GM18498 (cell line): Measurements from ENCODE around the gene CTNNA2.

ENCODE experiments used
- ATAC-seq: cut with Tn5 transposase; IDR thresholded peaks from one replicate; pipeline ENCODE4 v1.9.1; 2021; ENCODE audit warnings: mild to moderate bottlenecking, moderate library complexity; ENCODE audit not compliant: unreplicated experiment

The CTNNA2 gene

DNA sequence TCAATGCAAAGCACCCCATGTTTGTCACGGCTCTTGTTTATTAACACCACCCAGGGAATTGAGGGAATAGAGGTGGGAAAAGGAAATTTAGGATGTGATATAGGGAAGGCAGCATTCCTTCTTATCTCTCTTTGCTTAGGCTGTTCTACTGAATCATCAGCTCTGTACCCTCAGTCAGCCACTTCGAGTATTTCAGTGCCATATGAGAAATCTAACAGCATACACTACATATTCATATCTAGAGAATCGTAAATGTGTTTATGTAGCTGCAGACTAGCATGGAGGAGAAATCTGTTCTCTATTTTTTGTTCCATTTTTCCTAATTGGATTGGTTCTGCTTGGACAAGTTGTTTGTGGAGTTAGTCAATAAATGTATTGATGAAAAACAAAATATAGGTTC lies 187.8 kb downstream of the CTNNA2 start:
- no peak for ATAC-seq

DNA sequence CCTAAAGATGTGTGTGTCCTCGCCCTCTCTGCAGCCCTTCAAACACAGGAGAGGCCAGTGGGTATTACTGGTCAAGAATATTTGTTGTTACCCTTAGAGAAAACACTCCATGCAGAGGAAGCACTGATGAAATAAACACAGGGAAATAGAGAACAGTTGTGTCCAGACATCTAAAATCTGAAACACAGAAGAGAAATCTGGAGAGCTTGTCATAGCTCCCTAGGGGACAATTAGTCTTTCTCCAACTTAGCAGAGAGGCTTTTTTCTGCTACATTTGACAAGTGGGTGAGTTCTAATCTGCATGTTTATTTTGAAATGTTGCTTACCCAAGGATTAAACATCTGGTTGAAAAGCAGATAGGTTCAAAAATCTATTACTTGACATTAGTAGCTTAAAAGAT lies 190.1 kb downstream of the CTNNA2 start:
- ATAC-seq: no peak

DNA sequence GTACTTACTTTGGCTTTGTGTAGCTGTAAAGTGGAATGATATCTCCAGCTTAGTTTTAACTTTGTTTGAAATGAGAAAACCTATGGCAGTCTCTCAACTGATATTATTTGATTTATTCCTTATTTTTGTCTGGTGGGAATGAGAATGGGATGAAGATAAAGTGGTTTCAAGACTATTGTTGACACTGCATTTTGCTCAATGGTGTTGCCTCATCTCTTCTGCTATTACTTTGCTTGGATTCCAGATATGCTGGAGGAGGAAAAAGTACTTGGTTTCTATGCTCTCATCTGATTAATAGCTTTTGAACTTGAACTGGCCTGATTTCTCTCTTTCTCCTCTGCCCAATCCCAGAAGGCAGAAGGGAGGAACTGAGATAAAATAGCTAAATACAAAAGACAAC lies 198.2 kb downstream of the CTNNA2 start:
- no peak for ATAC-seq

GRCh38 chr2:79713131-79713785 lies 200.4 kb downstream of the CTNNA2 start:
- no peak for ATAC-seq

DNA sequence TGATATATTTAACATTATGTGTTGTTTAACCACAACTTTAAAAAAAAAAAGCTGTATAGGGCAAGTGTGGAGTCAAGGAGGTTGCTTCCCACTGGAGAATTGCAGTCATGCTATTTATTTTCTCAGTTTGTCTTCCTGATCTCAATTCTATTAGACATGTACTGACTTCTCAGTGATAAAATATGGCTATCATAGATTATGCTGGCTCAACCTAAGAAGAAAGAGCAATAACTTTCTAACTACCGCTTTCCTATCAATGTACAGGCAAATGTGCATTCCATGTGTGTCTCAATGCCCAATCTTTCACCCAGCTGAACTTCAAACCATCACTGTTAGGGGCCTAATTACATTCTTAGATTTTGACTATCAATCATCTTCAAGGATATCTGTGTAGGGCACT lies 201.4 kb downstream of the CTNNA2 start:
- ATAC-seq: no peak

- ATAC-seq: no peak
Observed at GRCh38 chr2:79715338-79715737, 202.5 kb downstream of the CTNNA2 start.

DNA sequence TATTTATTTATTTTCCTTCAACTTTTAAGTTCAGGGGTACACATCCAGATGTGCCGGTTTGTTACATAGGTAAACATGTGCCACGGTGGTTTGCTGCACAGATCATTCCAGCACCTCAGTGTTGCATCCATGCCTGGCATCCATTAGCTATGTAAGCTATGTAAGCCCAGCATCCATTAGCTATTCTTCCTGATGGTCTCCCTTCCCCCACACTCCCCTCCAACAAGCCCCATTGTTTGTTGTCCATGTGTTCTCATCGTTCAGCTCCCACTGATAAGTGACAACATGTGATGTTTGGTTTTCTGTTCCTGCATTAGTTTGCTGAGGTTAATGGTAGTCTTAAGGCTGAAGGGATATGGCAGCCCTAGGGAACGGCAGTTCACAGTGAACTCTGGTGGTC lies 203.4 kb downstream of the CTNNA2 start:
- no peak for ATAC-seq

- ATAC-seq: no peak
Observed at GRCh38 chr2:79717364-79718007, 204.6 kb downstream of the CTNNA2 start.

- ATAC-seq: no peak
Observed at GRCh38 chr2:79721061-79721460, 208.2 kb downstream of the CTNNA2 start.

DNA sequence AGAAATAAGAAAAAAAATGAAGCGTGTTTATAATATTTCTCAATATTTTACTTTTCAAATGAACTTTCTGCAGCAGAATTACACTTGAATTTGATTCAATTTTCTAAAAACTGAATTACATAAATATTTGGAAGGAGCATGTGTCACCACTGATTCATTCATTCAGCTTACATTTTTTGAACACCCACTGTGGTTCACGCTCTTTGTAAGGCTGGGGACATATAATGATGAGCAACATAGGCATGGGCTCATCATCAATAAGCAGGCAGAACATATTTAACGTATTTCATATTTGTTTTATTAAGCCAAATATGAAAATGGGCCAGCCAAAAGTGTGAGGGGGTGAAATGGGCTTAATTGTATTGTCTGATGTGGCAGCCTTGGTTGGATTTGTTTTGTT lies 209.1 kb downstream of the CTNNA2 start:
- no peak for ATAC-seq

DNA sequence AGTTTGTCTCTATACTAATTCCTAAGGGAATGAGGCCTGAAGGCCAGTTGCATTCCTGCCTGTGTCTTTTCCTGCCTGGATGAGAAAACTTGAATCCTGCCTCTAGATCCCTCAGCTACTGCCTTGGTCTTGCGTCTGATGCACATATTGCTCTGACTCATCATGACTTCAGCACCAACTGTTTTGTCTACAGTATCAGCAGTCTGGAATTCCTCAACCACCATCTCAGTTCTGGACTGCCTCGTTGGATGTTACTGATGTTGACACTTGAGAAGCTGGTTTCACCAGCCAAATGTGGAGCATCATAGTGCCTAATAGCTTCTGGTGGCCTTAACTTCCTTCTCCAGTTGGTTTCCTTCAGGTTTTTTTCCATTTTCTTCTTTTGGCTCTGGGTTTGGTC lies 211.0 kb downstream of the CTNNA2 start:
- ATAC-seq: no peak

DNA sequence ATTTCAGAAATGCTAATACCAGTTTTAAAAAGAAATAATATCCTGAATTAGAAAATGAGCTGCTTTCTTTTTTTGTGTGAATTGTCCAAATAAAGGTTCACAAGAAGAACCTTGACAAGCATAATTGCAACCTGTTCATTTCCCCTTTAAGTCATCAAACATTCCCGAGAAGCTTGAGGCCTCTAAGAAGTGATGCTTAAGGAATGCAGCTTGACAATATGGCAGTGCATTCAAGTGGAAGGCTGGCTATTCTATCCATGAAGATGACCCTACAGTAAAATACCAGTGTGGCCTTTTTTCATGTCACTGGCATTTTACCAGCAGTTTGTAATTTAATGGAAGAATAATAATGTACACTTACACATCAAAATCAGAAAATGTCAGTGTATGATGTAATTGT lies 216.7 kb downstream of the CTNNA2 start:
- ATAC-seq: no peak

DNA sequence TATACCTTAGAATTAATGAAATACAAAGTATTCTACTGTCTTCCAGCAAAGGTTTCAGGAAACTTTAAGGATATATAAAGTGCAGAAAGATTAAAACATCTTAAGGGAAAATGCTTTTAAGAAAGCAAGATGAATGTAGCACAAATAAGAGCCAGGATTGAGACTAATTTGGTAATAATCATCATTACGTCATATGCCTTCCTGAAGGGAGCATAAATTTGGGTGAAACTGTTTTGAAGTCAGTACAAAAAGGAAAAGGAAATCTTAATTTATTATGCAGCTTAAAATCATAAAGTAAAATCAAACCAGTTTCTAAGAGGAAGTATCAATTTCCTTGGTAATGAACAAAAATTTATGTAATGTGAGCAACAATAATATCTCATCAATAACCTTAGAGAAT lies 221.7 kb downstream of the CTNNA2 start:
- no peak for ATAC-seq

GRCh38 chr2:79740879-79741443 lies 228.1 kb downstream of the CTNNA2 start:
- ATAC-seq: no peak

- no peak for ATAC-seq
Observed at GRCh38 chr2:79750321-79750720, 237.5 kb downstream of the CTNNA2 start.

DNA sequence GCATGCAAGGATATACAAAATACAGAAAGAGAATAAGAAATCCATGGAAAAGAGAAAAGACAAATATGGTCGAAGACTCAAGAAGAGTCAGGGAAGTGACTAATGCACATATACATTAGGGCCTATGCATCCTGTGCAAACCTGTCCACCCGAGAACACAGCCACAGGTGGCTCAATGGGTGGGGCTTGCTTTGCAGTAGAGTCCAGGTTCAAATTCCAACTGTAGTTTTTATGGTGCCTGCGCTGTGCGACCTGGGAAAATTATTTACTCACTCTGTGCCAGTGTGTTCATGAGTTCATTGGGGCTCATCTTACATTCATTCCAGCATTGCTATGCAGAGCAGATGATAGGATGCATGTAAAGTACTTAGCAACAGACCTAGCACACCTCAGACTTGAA lies 244.7 kb downstream of the CTNNA2 start:
- ATAC-seq: no peak

DNA sequence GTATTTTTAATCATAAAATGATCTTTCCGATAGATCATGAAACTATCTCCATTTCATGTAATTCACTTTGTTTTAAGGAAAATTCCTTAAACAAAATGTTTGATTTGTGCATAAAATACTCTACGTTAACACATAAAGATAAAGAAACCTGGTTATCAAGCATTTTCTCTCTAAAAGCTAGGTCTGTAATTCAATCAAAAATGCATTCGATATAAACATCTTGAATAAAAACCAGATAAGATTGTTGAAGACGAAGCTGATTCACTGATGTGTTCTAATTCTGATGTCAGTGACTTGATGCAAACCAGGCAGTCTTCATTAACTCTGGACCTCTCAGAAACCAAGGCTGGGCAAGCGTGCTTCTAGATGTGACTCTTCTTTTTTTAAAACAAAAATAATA lies 245.2 kb downstream of the CTNNA2 start:
- ATAC-seq: no peak

DNA sequence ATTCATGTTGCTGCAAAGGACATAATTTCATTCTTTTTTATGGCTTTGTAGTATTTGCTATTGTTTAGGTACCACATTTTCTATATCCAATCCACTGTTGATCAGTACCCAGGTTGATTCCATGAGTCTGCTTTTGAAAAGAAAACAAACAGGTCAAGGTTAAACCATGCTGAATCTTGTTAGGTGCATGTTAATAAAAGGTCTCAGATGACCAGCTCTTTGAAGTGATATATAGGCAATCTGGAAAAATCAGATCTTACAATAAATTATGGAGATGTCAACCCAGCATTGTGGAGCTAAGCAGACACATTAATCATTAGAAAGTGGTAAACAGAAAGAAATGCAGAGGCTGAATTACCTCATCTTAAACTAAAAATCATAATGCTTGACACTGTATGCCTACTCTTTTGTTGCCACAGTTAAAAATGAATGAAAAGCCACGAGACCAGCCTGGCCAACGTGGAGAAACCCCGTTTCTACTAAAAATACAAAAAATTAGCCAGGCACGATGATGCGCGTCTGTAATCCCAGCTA lies 246.0 kb downstream of the CTNNA2 start:
- ATAC-seq: no peak

DNA sequence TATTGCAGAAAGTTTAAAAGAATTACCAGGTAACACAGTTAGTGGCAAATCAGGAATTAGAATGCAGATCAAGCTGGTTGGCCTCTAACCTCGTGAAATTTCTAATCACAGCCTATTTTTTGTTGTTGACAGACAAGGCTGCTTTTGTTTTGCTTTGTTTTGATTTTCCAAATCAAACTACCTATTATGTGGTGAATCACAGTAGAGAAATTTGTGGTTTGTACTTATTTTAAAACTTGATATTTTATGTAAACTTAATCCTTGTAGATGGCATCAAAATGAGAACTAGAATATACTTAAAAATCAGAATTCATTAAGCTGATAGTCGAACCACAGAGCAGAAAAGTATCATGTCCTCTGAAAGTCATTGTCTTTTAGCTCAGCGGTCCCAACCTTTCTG lies 258.1 kb downstream of the CTNNA2 start:
- ATAC-seq: no peak

DNA sequence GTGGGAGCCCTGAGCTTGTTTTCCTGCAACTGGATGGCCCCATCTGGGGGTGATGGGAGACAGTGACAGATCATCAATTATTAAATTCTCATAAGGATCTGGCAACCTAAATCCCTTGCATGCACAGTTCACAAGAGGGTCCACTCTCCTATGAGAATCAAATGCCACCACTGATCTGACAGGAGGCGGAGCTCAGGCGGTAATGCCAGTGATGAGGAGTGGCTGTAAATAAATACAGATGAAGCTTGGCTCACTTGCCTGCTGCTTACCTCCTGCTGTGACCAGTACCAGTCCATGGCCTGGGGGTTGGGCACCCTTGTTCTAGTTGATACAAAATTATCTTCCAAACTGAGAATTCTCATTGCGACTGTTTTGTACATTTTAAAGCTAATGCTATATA lies 258.6 kb downstream of the CTNNA2 start:
- ATAC-seq: no peak

GRCh38 chr2:79774016-79774415 lies 261.2 kb downstream of the CTNNA2 start:
- no peak for ATAC-seq

DNA sequence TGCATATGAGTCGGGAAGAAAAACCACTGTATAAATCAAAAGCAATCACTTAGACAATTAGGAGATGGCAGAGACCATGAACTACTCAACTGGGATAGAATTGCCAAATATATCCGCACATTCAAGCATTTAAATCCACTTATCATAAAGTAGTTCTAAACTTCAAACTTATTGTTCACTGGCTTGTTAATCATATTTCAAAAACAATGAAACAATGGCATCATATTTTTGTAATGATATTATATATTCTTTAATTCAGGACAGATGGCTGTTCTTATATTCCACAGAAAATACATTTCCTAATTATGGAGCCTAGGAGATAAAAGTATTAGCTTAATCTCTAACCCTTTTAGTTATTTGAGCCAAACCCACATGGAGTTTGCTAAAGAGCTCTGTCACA lies 263.6 kb downstream of the CTNNA2 start:
- no peak for ATAC-seq
